Hindlimb muscle (tissue), 1 donor: ENCODE results near the gene CAPG. TPM values are rescaled to one million over a fixed set of nuclear protein-coding genes. Genes with fewer than 3 reads are reported as not detected.
A peak's percentile ranks its signal among the peaks of the same experiment; 100 is the strongest.

Source experiments
- DNase-seq: peaks from one replicate; pipeline ENCODE4 v3.0.0-alpha.2; 2013
- polyA plus RNA-seq: library from polyadenylated mRNA; unstranded; fragments of 120-200 nt; gene quantifications from one replicate; pipeline ENCODE4 v1.2.1, GENCODE V29; 2013; ENCODE audit not compliant: insufficient read length

CAPG gene
- polyA plus RNA-seq, 1 donor = 16.8 TPM

DNA sequence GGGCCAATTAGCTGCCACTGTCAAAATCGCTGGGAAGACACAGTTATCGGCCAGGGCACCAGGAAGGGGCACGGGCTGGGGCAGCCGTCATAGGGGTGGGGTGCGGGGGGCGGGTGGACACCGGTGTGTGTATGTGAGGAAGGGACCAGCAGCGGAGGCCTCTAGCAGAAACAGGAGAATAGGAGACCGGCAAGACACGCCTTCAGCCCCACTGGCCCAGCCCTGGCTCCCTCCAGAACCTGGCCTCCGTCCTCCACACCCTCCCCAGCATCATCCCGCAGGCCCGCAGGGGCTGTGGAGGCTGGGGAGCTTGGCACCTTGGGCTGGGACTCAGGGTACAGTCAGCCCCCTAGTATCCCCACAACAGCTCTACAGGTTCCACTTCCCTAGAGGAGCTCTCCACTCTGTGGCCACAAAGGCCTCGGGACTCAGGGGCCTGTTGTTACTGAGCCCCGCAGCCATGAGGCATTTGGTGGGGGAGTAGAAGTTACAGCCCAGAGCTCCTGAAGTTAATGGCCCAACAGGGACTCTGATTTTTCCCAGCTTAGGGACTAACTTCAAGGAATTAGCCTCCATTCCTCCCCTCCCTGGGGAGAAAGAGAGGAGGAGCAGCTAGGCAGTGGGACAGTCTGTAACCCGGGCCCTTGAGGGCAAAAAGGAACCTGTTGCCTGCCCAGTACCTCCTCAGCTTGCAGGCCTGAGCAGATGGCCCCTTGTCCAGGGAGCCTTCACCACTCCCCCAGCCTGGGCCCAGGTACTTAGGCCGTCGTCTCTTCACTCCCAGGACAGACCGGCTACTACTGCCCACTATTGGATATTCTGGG is 28.2 kb upstream of the CAPG start:
- no peak for DNase-seq

DNA sequence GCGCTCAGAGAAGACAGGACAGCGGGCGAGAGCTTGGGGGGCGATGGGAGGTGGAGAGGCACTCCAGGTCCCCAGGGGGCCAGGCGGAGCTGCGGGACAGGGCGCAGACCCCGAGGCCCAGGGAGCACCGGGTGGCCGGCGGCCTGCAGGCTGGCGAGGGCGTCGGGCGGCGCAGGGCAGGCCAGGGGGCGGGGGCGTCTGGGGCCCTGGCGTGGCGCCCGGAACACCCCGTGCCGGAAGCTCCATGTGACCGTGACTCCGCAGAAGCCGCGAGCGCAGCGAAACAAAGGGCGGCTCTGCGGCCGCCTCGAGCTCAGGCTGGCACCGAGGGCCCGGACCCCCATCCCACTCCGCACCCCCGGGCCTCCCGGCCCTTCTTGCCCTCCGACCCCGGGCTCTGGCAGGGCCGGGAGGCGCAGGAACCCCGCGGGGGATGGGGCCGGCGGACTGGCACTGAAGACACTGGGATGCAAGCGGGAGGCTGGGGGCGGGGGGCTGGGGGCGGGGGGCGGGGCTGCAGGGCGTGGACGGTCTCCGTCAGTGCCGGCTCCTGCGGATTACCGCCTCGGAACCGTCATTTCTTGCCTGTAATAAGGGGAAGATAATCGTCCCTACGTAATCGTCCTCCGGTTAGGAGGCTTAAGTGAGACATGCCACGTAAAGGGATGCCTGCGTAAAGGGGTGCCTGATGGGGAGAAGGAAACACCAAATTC is 27.5 kb upstream of the CAPG start:
- peak; percentile 88 for DNase-seq

DNA sequence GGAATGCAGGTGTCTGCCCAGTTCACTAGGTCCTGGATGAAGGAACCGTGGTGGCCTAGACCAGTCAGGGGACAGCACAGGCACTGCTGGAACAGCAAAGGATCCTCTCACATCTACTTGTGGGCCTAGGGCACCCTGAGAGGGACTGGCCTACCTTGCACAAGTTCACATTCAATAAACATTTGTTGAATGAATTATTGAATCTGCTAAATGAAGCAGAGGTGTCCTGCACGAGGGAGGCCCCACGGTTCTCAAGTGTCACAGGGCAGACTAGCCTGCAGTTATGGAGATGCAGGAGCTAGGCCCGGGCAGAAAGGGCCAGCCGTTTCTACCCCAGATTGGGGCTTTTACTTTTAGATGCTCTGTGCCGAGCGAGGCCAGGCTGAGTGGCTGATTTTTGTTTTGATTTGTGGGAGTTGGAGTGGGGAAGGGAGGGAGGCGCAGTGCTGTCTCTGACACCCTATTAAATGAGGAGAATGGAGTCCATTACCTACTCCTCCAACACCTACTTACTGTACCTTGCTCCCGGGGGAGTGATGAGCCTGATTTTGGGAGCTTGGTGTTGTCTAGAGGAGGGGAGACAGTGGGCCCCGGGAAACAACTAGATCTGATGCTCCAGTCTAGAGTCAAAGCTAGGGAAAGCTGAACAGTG is 26.8 kb upstream of the CAPG start:
- no peak for DNase-seq

DNA sequence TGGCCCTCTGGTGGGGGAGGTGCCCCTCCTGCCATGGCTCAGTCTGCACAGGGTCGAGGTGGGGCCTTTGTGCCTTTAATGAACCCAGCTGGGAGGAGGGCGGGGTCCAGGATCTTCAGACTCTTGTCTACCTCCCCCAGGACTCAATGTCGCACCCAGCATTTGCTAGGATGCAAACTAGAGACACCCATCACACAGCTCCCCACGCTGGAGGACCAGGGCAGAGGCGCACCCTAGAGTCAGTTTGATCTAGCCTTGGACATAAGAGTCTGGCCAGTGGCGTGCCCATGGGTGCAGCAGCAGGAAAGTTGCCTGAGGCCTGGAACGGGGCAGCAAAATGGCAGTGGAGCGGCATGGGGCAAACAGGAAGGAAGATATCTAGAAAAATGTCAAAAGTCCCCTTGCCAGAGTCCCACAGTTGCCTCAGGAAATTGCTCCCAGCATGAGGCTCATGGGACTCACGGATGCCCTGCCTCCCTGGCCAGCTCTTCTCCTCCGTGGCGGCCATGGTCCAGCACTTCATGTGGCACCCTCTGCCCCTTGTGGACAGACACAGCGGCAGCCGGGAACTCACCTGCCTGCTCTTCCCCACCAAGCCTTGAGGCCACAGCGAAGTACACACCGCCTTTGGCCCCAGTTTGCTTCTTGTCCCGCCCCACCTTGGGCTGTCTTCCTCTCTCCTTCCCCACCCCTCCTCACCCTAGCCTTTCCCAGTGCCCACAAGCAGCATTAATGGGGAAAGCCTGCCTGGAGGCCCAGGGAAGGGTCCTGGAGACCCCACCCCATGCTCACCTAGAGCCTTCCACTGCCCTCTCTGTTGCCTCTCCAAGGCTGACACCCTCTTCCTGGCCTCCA is 26.0 kb upstream of the CAPG start:
- DNase-seq = no peak

DNA sequence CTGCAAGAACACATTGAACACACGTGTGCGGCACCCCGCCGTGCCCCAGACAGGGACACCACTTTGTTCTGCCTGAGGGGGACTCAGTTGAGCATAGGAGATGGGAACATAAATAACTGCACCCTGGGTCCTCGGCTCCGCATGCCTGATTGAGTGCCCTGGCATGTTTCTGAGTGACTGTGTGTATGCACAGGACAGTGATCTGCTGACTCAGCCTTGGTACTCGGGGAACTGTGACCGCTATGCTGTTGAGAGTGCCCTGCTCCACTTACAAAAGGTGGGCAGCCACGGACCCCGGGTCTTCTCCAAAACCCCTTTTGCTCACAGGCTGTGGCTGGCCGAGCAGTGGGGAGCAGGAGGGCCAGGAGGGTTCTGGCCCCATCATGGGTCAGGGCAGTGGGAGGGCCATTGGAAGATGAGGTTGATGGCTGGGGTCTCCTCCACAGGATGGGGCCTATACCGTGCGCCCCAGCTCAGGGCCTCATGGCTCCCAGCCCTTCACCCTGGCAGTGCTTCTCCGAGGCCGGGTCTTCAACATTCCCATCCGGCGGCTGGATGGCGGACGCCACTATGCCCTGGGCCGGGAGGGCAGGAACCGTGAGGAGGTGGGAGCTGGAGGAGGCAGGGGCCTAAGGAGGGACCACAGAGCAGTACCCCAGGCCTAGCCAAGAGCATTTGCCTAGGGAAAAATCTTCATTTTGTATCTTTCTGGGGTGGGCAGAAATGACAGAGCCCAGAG is 25.2 kb upstream of the CAPG start:
- DNase-seq = no peak

DNA sequence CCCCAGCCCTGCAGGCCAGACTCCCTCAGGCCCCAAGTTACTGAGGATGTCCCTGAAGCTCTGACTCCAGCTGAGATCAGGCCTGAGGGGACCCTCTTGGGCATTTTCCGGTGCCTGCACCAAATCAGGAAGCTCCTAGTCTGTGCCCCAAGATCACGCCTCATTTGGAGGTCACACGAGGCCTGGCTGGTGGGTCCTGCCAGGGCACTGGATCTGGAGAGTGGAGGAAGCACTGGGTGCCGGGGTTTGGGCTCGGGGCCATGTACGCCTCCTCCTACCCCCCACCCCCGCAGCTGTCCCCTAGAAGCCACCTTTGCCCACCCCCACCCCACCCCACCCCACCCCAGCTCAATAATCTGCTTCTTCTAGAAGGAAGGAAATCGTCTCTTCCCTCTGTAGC is 24.5 kb upstream of the CAPG start:
- DNase-seq = no peak

DNA sequence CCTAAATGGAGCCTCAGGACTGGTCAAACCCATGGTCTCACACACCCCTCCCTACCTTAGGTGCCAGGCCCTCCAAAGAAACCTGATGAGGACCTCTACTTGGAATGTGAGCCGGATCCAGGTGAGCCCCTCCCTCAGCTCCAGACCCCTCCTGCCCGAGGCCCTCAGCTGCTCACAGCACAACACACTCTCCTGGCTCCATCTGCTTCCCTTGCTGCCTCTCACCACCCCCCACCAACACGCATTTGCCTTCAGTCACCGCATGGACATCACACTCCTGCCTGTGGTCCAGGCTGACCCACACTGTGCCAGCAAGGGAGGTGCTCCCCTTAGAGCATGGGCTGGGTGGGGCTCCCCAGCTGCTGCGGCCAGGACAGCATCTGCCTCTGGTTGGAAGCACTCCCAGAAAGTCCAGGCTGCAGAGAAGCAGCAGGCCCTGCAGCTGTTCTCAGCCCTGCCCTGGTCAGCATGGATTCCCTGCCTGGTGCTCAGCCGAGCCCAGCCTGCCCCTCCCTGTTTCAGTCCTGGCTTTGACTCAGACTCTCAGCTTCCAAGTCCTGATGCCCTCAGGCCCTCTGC is 23.4 kb upstream of the CAPG start:
- DNase-seq = peak; percentile 88

DNA sequence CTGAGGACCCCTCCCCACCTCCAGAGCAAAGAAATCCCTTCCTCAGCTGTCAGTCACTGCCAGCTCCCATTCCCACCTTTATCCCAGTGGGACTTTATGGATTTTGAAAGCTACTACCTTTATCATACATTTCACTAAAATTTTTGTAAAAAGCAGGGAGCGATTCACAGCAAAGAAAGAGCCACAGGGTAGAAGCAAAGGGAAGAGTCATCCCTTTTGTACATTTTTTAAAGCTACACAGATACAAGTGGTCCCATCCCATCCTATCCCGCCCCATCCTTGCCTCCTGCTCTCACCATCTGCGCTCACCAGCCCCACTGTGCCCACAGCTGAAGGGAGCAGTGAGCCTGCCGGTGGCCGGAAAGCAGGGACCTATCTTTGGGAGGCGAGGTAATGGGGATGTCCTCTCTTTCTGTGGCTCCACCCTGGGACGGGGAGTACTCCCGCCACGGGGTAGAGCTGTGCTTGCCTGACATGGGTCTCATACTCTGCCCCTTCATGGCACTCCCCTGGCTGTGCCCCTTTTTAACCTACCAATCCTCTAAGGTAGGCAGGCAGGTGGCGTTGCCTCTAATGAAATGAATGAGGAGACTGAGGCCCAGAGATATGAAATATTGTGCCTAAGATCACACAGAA is 21.5 kb upstream of the CAPG start:
- DNase-seq = no peak

DNA sequence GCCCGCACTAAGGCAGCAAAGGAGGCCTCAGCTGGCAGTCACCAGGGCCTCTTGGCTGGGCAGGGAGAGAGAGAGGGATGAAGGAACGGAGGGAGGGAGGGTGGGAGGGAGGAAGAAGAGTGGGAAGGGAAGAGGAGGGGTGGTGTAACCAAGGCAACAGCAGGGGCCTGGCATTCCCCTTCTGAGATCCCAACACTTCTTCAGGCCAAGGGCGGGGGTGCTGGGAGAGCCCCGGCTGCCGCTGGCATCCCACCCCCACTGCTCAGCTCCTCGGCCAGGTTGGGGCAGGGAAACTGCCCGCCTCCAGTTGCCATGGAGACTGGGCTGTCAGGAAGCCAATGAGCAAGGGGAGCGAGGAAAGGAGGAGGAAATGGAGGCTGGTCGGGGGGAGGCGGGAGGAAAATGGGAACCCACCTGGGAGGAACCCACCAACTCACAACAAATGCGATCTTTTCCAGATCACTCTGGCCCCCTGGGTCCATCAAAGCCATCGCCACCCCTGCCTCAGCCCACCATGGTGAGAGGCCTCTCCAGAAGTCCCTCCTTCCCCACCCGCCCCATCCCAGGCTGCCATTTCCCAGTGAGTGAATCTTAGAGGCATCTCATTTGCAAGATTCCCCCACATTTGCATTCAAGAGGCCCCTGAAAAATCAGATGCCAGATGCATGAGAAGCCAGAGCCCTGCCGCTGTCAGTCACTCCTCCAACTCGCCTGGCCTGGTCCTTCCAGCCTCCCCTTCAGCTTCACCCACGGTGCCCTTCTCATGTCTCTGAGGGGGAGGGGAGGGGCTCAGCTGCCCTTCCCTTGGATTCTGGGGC is 20.8 kb upstream of the CAPG start:
- DNase-seq = no peak

DNA sequence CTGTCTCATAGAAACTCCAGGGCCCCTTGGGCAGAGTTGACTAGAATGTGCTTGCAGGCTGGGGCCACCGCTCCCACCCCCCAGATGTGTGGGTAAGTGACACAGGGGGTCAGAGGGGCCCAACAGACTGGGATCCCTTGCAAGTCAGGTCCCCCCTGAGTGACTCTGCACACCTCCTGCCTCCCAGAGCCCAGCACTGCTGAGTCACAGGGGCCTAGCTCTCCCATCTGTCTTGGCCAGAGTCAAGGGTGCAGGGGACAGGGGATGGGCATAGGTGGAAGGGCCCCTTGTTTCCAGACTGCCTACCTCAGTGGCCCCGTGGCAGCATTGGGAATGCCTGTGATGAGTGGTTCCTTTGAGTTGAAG is 19.7 kb upstream of the CAPG start:
- DNase-seq = no peak

DNA sequence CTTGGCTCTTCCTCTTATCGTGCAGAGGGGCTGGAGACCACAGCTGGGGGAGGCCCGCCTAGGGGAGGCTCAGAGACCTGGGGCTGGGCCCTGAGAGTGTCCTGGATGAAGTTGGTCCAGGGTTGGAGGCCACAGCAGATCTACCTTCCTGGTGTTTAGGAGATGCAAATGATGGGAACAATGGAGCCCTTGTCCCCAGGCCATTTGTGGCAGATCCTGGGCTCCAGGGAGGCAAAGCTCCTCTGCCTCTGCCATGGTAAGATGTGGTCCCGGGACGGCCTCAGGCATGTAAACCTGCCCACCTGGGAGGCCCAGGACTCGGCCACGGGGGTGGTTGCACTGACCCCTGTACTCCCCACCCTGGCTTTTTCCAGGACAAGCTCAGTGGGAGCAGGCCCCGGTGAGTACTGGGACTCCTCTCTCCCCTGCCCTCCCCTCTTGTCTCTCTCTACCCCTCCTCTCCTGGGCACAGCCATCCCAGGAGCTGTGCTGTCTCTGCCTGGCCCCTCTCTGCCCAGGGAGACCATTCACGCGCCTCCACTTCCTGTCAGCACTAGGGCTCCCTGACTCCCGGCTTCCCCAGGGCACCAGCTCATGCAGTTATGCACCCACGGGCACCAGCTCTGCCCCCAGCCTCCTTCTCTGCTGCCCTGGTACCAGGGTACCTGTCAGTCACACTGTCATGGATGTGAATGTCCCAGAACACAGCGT is 19.2 kb upstream of the CAPG start:
- DNase-seq = no peak

DNA sequence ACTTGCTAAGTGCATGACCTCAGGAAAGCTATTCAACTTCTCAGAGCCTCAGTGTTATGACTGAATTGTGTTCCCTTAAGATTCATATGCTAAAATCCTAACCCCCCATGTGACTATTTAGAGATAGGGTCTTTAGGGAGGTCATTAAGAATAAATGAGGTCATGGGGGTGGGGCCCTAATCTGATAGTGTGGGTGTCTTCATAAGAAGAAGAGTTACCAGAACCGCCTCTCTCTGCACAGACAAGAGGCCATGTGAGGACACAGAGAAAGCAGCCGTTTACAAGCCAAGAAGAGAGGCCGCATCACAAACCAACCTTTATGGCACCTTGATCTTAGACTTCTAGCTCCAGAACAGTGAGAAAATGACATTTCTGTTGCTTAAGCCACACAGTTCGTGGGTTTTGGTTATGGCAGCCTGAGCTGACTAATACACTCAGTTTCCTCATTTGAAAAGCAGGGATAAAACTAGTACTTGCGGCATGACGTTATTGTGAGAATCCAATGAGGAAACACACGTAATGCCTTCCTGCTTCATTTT is 18.2 kb upstream of the CAPG start:
- DNase-seq = no peak

DNA sequence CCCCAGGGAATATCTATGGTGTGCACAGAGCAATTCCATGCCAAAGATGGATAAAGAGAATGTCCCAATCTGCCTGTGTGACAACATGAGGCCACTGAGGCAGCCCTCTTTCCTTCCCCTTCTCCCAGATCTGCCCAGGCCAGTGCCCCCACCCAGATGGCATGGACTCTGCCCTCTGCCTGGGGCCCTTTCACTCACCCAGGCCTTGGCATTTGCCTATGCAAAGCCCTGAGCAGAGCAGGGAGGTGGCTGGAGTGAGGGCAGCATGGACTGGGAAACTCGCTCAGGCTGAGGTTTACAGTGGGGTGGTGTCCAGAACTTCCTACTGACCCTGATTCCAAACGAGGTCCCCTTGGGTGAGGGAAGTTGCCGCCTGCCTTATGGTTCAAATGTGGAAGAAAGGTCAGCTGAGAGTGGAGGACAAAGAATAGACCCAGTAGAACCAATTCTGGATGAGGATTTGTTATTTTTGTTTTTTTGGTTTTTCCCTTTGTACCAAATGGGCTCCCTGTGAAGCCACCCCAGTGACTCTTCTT is 17.2 kb upstream of the CAPG start:
- no peak for DNase-seq

DNA sequence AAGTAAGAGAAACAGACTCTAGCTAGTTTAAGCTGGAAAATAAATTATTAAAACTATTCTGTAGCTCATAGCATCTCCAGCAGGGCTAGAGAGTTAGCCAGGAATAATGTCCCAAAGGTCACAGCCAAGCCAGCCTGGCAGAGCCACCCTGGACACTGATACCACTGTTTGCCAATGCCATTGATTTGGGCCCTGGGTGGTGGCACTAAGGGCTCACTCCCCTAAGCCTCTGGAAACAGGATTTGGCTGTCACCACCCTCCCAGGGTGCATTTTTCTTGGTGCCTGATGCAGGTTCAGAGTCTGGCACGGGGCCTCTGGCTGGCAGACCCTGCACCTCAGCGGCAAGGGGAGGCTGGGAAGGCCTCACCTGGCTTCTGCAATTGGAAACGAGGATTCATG is 15.4 kb upstream of the CAPG start:
- DNase-seq = no peak

DNA sequence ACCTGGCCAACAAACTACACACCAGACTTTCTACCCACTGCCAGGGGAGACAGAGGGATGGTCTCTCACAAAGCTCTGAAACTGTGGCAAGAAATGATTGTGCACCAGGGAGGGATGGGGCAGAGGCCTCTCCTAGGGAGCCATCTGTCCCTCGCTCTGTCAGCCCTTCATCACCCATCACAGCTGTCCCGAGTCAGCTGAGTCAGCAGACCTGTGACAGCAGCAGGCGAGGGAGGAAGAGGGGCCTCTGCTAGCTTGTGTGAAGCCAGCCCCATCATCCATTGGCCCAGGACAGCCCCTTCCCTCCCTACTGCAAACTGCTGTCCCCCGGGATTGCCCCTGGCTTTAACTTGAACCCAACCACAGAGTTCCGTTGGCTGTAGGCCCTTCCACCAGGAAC is 13.4 kb upstream of the CAPG start:
- DNase-seq = no peak

DNA sequence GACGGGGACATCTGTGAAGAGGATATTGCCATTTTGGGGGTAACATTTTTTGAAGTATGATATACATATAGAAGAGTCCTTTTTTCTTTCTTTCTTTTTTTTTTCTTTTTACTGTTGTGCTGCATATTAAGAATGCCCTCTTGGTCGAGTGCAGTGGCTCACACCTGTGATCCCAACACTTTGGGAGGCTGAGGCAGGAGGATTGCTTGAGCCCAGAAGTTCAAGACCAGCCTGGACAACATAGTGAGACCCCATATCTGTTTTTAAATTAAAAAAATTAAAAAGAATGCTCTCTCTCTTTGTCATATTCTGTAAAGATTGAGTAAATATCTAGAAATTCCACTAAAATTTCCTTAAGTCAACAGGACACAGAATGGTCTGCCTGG is 11.9 kb upstream of the CAPG start:
- DNase-seq = no peak

DNA sequence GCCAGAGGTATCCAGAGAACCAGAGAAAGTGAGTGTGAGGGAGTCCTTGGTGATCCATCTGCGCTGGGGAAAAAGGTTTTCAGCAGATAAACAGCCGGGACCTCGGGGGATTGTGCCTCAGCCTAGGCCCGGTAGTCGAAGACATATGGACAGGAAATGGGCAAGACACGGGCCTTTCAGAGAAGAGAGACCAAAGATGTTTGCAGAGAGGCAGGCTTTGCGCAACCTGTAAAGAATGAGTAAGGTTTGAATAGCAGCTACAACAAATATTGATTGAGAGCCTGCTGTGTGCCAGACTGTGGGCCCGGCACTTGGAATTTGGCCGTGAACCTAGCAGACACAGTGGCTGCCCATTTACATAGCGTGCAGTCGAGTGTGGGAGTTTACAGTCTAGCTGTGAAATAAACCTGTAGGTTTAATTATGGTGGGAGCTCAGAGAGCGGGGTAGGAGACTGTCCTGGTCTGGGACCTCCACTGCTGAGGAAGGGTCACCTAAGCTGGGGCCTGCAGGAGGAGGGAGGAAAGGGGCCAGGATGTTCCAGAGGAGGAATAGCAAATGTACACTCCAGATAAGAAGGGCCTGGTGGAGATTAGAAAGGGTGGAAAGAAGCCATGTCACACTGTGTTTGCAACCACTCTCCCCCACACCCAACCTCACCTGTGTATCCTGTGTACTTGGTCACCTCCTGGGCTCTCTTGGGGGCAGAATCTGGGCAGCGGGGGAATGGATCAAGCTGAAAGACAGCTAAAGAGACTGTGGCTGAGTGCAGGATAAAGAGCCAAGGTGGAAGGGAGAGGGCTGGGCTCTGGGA is 11.3 kb upstream of the CAPG start:
- no peak for DNase-seq
